Measurements from ENCODE around the gene DRC7. TPM values are rescaled to one million over a fixed set of nuclear protein-coding genes. Genes with fewer than 3 reads are reported as not detected.

Gene DRC7
- total RNA-seq, 1 donor from 2014 or later: not detected

DNA sequence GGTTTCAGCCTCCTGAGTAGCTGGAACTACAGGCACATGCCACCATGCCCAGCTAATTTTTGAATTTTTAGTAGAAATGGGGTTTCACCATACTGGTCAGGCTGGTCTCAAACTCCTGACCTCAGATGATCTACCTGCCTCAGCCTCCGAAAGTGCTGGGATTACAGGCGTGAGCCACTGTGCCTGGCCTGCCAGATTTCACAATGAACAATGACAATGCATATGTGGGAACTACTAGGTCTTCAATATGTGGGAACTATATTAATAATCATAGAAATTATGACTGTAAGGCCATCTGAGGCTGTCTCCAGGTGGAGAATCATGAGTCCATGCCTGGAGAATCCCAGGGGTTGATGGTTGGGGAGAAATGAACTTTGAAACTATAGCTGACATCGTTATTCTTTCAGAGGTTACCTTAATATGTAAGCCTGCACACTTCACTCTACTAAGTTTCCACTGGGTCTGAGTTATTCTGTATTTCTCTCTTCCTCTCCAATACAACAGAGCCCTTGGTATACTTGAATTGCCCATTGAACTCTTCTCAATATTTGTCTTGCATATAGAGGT, 7.2 kb upstream of the DRC7 start:
- Histone ChIP-seq H3K36me3 (no peaks in the 10 kb centered on the region), H3K27ac (no peak overlapping the region), H3K4me1 (no peaks in the 10 kb centered on the region), H3K4me3 (no peak overlapping the region), H3K9me3 (no peaks in the 10 kb centered on the region), H3K27me3 (no peaks in the 10 kb centered on the region)
- peak in 1 of 2 donors; percentile 5 for DNase-seq (ENCODE audit: low spot score in 2 of 2)
- intact Hi-C loops (cut with DNase I): no loop called here
- TF ChIP-seq, protein P1, sequence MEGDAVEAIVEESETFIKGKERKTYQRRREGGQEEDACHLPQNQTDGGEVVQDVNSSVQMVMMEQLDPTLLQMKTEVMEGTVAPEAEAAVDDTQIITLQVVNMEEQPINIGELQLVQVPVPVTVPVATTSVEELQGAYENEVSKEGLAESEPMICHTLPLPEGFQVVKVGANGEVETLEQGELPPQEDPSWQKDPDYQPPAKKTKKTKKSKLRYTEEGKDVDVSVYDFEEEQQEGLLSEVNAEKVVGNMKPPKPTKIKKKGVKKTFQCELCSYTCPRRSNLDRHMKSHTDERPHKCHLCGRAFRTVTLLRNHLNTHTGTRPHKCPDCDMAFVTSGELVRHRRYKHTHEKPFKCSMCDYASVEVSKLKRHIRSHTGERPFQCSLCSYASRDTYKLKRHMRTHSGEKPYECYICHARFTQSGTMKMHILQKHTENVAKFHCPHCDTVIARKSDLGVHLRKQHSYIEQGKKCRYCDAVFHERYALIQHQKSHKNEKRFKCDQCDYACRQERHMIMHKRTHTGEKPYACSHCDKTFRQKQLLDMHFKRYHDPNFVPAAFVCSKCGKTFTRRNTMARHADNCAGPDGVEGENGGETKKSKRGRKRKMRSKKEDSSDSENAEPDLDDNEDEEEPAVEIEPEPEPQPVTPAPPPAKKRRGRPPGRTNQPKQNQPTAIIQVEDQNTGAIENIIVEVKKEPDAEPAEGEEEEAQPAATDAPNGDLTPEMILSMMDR (IDR thresholded peaks at IDR 0.05): no peak

DNA sequence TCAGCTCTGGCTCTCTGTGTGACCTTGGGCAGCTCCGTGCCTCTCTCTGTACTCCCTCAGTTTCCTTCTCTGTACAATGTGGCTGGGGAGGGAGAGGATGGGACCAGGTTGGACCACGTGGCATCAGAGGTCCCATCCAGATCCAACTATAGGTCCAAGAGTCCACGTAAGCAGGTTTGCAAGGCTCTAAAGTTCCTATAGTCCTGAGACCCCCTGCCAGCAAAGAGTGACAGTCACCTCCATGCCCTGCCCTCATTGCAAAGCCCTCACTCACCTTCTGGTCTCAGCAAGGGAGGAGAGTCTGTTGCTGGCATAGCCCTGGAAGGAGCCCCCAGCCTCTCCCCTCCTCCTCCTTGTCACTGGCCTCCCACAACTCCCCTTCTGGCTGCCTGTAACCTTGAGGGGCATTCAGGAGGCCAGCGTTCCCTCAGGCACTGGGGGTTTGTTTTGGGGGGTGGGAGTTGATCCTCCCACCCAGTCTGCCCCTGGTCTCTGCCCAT, 6.1 kb upstream of the DRC7 start:
- Histone ChIP-seq H3K4me1 (no peaks in the 10 kb centered on the region), H3K9me3 (no peaks in the 10 kb centered on the region), H3K4me3 (no peak overlapping the region), H3K27ac (no peak overlapping the region), H3K36me3 (no peaks in the 10 kb centered on the region), H3K27me3 (no peaks in the 10 kb centered on the region)
- TF ChIP-seq, protein P1 (IDR thresholded peaks at IDR 0.05): no peak
- intact Hi-C loops (cut with DNase I): no loop called here
- no peak for DNase-seq (ENCODE audit: low spot score in 2 of 2)

DNA sequence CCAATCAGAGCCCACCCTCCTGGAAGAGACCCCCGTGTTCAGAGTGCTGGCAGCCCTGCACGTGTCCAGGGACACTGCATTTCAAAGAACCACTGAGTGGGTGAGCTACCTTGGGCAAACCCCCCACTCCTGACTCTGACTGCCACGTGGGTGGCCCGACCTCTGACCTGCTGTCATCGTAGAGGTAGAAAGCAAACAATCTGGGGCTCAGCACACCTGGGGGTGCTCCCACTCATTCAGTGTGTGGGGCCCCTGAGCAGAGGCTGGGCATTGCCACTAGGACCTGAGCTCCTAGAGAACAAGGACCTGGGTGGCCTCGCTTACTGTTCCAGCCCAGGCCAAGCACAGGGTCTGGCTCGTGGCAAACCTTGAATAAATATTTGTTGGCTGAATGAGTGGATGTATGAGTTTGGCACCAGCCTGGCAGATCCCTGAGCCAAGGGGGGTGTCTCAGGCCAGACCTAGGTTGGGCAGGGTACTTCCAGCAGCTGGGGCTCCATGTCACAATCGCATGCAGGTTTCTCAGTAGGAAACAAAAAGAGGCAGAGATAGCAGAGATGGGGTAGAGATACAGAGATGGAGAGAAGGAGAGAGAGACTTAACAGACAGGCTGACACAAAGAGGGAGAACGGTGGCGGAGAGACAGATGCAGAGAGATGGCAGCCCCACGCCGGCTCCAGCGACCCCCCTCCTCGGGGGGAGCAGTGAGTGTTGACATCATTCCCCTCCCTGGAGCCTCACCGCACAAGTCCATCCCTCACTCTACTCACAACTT, 5.4 kb upstream of the DRC7 start:
- intact Hi-C loops (cut with DNase I): no loop called here
- TF ChIP-seq, protein P1 (IDR thresholded peaks at IDR 0.05): no peak
- no peak overlapping the region for H3K4me3 ChIP-seq
- H3K36me3 ChIP-seq: no peaks in the 10 kb centered on the region
- no peaks in the 10 kb centered on the region for H3K27me3 ChIP-seq
- no peaks in the 10 kb centered on the region for H3K9me3 ChIP-seq
- DNase-seq (ENCODE audit: low spot score in 2 of 2): peak in 1 of 2 donors; percentile 53
- H3K4me1 ChIP-seq: no peaks in the 10 kb centered on the region
- no peak overlapping the region for H3K27ac ChIP-seq

DNA sequence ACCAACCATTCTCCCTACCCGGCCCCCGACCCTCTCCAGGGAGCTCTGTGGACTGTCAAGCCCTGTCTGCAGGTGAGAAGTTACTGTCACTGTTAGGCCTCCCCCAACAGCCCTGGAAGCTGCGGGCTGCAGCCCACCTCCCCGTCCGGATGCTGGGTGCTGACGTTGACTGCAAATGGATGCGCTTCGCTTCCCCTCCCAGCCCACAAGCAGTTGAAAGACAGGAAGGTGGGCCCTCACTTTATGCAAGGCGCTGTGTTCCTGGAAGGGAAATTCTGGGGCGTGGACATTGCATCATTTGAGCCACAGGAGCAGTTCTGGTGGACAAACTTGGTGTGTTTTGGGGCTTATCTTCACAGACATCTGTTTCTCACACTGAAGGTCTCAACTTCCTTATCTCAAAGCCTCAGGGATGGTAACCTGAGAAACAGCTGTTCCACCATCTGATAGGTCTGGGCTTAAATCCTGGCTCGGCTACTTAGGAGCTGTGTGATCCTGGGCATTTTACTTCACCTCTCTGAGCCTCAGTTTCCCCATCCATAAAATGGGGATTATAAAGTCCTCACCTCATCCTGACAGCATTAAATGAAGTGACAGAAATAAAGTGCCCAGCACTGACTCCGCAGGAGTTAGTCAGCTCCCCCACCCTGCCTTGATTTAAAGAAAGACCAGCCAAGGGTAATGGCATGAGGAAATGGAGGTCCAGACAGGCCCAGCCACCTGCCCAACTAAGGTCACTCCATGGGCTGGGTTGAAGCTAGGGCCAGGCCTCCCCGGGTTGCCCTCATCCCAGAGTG, 4.6 kb upstream of the DRC7 start:
- no peaks in the 10 kb centered on the region for H3K27me3 ChIP-seq

DNA sequence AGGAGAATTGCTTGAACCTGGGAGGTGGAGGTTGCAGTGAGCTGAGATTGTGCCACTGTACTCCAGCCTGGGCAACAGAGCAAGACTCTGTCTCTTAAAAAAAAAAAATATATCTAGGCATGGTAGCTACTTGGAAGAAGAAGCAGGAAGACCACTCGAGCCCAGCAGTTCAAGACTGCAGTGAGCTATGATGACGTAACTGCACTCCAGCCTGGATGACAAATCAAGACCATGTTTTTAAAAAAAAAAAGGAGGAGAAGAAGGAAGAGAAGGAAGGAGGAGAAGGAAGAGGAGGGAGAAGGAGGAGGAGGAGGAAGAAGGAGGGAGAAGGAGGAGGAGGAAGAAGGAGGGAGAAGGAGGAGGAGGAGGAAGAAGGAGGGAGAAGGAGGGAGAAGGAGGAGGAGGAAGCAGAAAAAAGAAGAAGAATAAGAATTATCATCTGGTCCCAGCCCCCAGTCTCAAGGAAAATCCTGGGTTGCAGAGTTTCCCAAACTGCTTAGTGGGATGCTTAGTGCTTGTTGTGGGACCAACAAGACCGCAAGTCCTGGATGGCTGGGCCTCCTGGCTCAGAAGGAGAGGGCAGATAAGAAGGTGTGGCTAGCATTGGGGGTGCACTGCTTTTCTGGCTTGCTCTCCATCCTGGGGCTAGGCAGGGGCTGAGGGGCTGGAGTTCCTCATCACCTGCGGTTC, 3.7 kb upstream of the DRC7 start:
- TF ChIP-seq, protein P1 (IDR thresholded peaks at IDR 0.05): no peak
- H3K27ac ChIP-seq: no peak overlapping the region
- H3K4me1 ChIP-seq: no peaks in the 10 kb centered on the region
- no peak overlapping the region for H3K4me3 ChIP-seq
- intact Hi-C loops (cut with DNase I): no loop called here
- H3K9me3 ChIP-seq: no peaks in the 10 kb centered on the region
- DNase-seq (ENCODE audit: low spot score in 2 of 2): peak in 1 of 2 donors; percentile 25
- H3K36me3 ChIP-seq: no peaks in the 10 kb centered on the region
- H3K27me3 ChIP-seq: no peaks in the 10 kb centered on the region

More for the DNA sequence above, 4.6 kb upstream of the DRC7 start:
- TF ChIP-seq, protein P1 (IDR thresholded peaks at IDR 0.05): no peak
- peak in 1 of 2 donors; percentile 55 for DNase-seq (ENCODE audit: low spot score in 2 of 2)
- H3K4me1 ChIP-seq: no peaks in the 10 kb centered on the region
- no peaks in the 10 kb centered on the region for H3K9me3 ChIP-seq
- no peaks in the 10 kb centered on the region for H3K36me3 ChIP-seq
- no peak overlapping the region for H3K4me3 ChIP-seq
- intact Hi-C loops (cut with DNase I): no loop called here
- no peak overlapping the region for H3K27ac ChIP-seq
